Myocyte (in vitro differentiated cells): ENCODE data around the gene IL17RA. TPM values are rescaled to one million over a fixed set of nuclear protein-coding genes. Genes with fewer than 3 reads are reported as not detected.
"Not testable (repeated sequence)": the region's sequence is repeated elsewhere in the genome, so short reads cannot be mapped to it uniquely, and the experiment has no call there.

Experiments
- DNase-seq: peaks from one replicate; pipeline ENCODE4 v3.0.0-alpha.2; 2012; ENCODE audit warnings: low read depth
- polyA plus RNA-seq: library from polyadenylated mRNA; unstranded; fragments of >200 nt; gene quantifications from one replicate; pipeline ENCODE4 v1.2.1, GENCODE V29; 2012; ENCODE audit warnings: missing spikeins
- total RNA-seq: library from RNA; depleted of rRNA; stranded (reverse); fragments of >200 nt; gene quantifications from 2 replicates; pipeline ENCODE4 v1.2.3, GENCODE V29; 2014

Gene IL17RA
- 4.9 and 5.9 TPM in 2 replicates for total RNA-seq
- 5.1 TPM for polyA plus RNA-seq

GRCh38 chr22:17084554-17085276, at the start of gene IL17RA:
IL17RA (plus strand) TSS chr22:17085000; CDS start chr22:17085092, 92 bp downstream.
- peak; percentile 84 for DNase-seq

- no peak for DNase-seq
These were observed 49.6 kb upstream of the IL17RA start for GRCh38 chr22:17035246-17035645.

GRCh38 chr22:17035976-17036841, 48.6 kb upstream of the IL17RA start:
- not testable (repeated sequence) for DNase-seq

GRCh38 chr22:17036842-17037711, 47.7 kb upstream of the IL17RA start:
- peak; percentile 24 for DNase-seq

DNA sequence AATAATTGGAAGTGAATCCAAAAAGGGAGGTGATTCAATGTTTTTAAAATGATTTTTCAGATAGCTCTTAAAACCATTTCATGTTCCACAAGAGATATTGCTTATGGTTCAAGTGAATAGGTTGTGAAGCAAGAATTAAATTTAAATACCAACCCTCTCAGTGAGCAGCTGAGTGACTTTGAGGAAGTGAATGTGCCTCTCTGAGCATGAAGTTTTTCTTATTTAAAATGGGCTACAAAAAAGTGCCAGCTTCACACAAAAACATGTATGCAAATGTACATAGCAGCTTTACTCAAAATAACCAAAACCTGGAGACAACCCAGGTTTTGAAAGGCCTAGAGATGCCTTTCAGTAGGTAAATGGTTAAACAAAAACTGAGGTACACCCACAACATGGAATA, 41.3 kb upstream of the IL17RA start:
- no peak for DNase-seq

DNA sequence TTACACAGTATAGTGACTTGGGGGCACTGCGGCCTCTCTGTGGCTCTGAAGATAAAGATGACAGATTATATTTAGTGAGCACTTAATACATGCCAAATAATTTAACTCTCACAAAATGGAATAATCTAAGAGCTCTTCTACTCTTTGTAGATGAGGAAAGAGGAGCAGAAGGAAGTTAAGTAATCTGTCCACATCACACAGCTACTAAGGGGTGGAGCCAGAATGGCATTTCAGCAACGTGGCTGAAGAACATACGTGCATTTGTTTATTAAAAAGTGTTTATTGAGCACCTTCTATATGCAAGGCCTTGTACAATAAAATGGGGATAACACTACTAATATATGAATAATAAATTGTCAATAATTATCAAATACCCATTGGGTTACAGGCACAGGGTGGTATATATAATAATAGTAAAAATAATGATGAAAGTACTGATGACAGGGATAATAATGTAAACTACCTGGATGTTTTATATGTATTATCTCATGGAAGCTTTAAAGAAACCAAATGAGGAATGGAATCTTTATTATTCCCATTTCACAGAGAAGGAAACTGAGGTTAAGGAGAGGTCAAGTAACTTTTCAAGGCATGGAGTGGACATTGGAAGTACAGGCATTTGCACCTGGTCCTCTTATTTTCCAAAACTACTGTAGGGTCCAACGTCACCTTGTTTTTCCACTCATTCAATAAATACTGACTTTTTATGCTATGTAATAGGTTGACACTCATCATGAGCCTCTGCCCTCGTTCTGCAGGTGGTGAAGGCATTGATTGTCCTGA, 38.0 kb upstream of the IL17RA start:
- no peak for DNase-seq

DNA sequence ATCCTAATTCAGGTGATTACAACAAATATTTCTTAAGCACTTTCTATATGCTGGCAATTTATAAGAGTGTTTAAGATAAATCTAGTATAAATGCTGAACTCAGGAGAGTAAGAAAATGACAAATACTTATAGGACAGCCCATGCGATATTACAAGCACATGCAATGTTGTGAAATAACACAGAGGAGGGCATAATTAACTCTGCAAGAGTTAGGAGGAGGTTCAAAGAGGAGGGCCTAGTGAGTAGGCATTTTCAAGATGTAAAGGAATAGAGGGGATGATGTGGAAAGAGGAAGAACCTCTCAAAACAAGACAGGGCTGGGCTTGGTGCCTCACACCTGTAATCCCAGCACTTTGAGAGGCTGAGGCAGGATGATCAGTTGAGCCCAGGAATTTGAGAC, 37.1 kb upstream of the IL17RA start:
- no peak for DNase-seq

- DNase-seq = no peak
These were observed 28.7 kb upstream of the IL17RA start for GRCh38 chr22:17056058-17056457.

- no peak for DNase-seq
These were observed 28.0 kb upstream of the IL17RA start for GRCh38 chr22:17056807-17057206.

DNA sequence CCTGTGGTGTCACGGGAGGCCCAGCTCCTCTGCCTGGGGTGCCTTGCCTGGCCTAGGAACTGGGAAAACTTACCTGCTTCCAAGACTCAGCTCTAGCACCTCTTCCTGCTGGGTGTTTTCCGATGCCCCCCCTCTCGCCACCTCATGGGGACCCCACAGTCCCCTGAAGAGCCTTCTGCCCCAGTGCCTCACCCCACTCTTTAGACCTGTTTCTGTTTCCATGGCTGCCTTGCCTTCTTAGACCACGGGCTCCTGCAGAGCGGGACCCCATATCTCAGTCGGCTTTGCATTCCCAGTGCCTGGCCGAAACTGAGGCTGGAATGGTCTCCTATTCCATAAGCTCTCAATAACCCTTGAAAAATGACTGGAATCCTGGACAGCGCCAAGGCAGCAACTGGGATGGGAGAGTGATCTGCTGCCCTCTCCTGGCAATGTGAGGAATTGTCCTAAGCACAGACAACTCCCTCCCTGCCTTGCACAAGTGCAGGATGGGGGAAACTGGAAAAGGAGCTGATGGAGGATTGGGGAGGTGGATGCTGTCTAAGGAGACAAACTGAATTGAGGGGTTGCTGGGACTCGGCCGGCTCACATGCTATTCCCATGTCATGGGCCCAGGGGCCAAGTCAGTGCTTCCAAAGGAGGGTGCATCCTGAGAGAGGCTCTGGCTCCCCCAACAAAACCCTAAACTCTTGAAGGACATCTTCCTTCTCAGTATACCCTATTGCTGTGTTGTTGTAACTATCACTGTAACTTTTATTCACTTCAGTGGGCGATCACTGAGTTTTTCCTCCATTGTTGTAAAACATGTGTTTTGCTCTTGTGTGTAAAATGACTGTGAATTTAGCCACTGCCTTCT, 26.6 kb upstream of the IL17RA start:
- DNase-seq = peak; percentile 78

GRCh38 chr22:17060126-17060525, 24.7 kb upstream of the IL17RA start:
- DNase-seq = no peak

GRCh38 chr22:17063411-17064106, 21.2 kb upstream of the IL17RA start:
- DNase-seq = no peak

DNA sequence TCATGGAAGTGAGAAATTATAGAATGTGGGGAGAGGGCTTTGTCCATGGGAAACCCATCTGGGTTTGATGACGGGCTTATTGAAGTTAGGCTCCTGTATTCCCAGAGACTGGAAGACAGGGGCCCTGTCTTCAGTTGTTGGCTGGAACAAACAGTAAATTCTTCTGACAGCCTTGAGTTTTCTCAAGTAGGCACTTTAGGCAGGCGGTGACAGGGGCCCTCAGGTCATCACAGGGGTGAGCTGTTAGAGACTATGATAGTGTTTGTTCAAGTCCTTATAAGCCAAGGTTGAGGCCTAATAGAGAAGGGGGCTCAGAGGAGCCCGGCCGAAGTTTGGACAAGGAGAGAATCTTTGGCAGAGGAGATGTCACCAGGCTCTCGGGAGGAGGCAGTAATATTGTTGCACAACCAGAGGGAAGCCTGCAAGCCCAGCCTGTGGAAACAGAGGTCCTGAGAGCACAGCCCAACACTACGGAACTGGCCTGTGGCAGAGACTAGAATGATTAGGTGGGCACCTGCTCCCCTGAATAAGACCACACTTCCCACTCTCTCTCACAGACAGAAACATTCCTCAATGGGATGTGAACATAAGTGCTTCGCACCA, 20.2 kb upstream of the IL17RA start:
- no peak for DNase-seq

DNA sequence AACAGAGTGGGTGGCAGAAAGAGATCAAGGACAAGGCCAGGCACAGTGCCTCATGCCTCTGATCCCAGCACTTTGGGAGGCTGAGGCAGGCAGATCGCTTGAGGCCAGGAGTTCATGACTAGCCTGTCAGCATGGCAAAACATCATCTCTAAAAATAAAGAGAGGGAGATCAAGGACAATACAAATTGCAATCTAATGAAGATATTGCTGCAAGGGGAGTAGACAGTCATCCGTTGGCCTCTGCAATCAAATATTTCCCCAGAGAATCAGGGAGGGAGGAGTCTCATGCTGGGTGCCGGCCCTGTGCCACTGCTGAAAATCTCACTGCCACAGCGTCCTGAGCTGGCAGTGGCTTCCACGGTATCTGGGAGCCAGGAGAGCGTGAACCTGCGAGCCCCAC, 19.4 kb upstream of the IL17RA start:
- peak; percentile 29 for DNase-seq

DNA sequence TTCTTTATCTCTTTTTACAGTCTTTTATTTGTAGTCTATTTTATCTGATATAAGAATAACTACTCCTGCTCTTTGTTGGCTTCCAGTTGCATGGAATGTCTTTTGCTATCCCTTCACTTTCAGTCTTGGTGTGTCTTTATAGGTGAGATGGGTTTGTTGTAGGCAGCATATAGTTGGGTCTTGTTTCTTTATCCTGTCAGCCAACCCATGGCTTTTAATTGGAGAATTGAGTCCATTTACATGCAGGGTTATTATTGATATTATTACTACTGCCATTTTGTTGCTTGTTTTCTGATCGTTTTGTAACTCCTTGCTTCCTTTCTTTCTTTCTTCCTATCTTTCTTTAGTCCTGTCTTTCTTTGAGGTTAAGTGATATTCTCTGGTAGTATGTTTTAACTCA, 11.9 kb upstream of the IL17RA start:
- no peak for DNase-seq

DNA sequence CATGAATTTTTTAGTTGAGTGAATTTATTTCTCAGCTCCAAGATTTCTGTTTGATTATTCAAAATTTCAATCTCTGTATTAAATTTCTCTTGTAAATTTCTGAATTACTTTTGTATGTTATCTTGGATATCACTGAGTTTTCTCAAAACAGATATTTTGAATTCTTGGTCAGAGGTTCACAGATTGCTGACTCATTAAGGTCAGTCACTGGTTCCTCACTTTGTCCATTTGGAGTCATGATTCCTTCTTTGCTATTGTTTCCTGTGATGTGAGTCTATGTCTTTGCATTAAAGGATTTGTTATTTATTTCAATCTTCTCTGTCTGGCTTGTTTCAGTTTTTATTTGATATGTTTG, 10.2 kb upstream of the IL17RA start:
- no peak for DNase-seq

- peak; percentile 29 for DNase-seq
These were observed 7.5 kb upstream of the IL17RA start for GRCh38 chr22:17077255-17077654.

- DNase-seq = no peak
These were observed 5.2 kb upstream of the IL17RA start for GRCh38 chr22:17079572-17079971.

- no peak for DNase-seq
These were observed 1.5 kb upstream of the IL17RA start for GRCh38 chr22:17083255-17083654.
